GM12864 (cell line): ENCODE results near the gene RNF227.
"Not testable (repeated sequence)": the region's sequence is repeated elsewhere in the genome, so short reads cannot be mapped to it uniquely, and the experiment has no call there.

Source experiments
- DNase-seq: peaks from one replicate; pipeline ENCODE4 v3.0.0-alpha.2; 2011; ENCODE audit warnings: low read depth
- H3K4me3 ChIP-seq: 2 replicates; pipeline ENCODE4 v1.5.1; 2011; ENCODE audit warnings: mild to moderate bottlenecking, low read depth, low read length, control low read depth
- TF ChIP-seq, protein P1 (sequence below): IDR thresholded peaks from 2 replicates; pipeline ENCODE4 v1.5.1; 2011; ENCODE audit warnings: low read depth, mild to moderate bottlenecking, moderate library complexity, low read length, control low read depth, inconsistent platforms; ENCODE audit errors: missing control alignments

RNF227 gene

DNA sequence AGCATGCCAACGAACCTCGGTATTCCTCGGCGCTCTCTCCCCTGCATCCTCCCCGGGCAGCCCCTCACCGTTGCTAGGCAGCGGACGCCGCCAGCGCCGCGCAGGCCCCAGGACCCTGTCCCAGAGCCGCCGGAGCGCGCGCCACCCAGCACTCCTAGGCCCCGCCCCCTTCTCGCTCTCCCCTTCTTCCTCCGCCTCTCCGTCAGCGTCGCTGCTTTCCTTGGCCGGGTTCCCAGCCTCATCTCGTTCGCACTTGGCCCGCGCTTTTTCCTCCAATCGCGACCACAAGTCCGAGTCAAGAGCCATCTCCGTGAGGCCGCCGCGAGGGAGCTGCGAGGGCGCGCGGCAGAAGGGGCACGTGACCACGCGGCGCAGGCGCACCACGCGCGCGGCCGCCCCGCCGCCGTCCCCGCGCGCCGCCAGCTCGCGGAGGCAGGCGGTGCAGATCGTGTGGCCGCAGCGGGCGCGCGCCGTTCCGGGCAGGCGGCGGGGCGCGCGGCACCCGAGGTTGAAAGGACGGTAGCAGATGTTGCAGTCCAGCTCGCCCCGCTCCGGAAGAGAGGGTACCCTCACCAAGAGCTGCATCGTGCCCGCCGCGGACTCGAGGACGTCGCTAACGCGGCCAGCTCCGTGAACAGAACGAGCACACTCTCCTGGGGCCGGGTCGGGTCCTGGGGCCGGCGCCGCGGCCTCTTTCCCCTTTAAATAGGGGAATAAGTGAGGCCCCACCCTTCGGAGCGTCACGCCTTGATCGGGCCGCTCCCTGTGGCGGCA lies at the start of gene RNF227:
Gene RNF227, minus strand, starts transcription at position 679 of the 774 bp plus-strand sequence. Its CDS starts 94 bp downstream, at position 585.
- DNase-seq, result peak; percentile 54
- TF ChIP-seq, protein P1, sequence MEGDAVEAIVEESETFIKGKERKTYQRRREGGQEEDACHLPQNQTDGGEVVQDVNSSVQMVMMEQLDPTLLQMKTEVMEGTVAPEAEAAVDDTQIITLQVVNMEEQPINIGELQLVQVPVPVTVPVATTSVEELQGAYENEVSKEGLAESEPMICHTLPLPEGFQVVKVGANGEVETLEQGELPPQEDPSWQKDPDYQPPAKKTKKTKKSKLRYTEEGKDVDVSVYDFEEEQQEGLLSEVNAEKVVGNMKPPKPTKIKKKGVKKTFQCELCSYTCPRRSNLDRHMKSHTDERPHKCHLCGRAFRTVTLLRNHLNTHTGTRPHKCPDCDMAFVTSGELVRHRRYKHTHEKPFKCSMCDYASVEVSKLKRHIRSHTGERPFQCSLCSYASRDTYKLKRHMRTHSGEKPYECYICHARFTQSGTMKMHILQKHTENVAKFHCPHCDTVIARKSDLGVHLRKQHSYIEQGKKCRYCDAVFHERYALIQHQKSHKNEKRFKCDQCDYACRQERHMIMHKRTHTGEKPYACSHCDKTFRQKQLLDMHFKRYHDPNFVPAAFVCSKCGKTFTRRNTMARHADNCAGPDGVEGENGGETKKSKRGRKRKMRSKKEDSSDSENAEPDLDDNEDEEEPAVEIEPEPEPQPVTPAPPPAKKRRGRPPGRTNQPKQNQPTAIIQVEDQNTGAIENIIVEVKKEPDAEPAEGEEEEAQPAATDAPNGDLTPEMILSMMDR, result no peak
- peak within 1 kb of the TSS; percentile 85 for H3K4me3 ChIP-seq

DNA sequence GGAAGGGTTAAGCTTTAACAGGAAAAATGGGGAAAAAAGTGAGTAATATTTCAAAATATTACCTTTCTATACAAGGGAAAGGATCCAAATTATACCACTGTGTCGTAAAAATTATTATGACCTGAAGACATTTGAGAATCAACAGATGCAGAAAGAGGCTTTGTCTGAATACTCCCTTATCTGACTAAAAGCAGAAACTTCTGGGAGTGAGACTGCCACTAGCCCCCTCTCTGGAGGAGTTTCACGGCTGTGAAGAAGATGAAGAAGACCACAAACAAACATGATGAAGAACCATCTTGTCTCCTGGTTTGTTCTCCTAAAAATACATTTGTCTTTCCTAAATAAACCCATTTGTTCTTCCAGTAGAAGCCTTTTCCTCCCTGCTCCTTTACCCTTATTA lies 45.3 kb upstream of the RNF227 start:
- H3K4me3 ChIP-seq, result no peak overlapping the region
- DNase-seq, result no peak
- TF ChIP-seq, protein P1, result no peak

DNA sequence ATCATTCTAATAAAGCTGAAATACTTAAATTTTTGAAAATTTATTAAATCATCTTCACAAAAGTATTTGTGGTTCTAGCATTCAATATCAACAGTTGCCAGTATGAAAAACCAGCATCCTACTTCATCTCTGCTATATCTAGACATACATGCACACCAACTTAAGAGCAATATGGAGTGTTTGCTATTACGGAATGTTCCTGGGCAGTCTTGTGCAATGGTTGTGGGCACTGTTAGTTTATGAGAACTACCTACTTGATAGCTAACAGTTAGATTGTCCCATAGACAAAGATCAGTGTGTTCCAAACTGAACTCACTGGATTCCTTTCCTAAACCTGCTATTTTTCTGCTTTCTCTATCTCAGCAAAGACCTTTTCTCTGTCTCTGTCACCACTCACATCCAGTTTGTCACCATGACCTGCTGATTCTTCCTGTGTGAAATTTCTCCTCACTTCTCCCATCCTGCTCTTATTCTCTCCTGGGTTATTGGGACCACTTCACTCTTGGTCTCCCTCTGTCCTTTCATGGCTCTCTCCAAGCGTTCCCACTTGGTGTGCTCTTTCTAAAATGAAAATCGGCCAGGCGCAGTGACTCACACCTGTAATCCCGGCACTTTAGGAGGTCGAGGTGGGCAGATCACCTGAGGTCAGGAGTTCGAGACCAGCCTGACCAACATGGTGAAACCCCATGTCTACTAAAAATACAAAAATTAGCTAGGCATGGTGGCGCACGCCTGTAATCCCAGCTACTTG lies 43.6 kb upstream of the RNF227 start:
- TF ChIP-seq, protein P1, result no peak
- DNase-seq, result no peak
- no peak overlapping the region for H3K4me3 ChIP-seq

DNA sequence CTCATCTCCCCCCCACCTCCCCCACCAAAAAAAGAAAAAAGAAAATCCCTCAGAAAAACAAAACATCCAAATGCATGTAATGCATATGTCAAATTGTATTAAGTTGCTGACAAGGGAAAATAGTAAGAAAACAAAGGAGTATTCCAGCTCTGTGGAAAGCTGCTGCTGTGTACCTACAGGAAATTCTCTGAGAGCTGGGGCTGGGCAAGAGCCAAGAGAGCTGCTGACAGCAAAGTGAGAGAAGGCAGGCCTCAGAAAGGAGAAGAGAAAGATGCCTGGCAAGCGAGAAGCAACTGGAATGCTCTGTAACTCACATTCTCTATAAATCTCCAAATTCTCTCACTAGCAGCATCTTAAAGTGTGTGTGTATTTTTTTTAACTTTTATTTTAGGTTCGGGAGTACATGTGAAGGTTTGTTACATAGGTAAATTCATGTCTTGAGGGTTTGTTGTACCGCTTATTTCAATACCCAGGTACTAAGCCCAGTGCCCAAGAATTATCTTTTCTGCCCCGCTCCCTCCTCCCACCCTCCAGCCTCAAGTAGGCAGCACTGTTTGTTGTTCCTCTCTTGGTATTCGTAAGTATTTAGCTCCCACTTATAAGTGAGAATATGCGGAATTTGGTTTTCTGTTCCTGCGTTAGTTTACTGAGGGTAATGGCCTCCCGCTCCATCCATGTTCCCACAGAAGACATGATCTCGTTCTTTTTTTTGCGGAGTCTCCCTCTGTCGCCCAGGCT lies 40.3 kb upstream of the RNF227 start:
- DNase-seq, result no peak
- H3K4me3 ChIP-seq, result no peak overlapping the region
- TF ChIP-seq, protein P1, result no peak

DNA sequence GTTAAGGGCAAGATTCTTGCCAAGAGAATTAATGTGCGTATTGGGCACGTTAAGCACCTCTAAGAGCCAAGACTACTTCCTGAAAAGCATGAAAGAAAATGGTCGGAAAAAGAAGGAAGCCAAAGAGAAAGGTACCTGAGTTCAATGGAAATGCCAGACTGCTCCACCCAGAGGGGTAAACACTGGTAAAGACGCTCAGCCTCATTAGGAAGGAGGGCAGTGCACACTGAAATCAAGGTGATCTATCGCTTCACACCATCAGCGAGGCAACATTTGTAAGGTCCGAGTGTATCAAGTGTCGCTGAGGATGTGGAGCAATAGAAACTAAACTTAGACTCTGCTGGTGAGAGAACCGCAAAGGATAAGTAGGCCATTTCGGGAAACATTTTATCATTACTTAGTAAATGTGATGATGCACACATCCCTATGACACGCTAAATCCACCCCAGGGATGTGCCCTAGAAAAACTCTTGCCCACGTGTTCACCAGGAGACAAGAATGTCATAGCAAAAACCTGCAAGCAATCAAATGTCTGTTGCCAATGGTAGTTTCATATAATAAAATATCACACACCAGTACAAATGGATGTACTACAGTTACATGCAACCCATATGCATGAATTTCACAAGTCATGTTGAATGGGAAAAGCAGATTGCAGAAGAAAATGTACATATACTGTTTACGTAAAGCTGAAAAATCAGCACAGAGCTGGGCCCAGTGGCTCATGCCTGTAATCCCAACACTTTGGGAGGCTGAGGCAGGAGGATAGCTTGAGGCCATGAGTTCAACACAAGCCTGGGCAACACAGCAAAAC lies 39.5 kb upstream of the RNF227 start:
- TF ChIP-seq, protein P1, result no peak
- DNase-seq, result no peak
- H3K4me3 ChIP-seq, result no peak overlapping the region

DNA sequence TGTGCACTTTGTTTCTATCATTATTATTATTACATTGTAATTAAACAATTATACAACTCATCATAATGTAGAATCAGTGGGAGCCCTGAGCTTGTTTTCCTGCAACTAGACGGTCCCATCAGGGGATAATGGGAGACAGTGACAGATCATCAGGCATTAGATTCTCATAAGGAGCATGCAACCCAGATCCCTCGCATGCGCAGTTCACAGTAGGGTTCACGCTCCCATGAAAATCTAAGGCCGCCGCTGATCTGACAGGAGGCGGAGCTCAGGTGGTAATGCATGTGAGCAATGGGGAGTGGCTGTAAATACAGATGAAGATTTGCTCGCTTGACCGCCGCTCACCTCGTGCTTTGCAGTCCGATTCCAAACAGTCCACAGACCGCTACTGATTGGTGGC lies 37.2 kb upstream of the RNF227 start:
- not testable (repeated sequence) for DNase-seq, H3K4me3 ChIP-seq
